NCI-H2196 (cell line): ENCODE data around the gene CMSS1.

Experiments used
- DNase-seq: peaks from one replicate; lab custom pipeline; 2025; ENCODE audit not compliant: unreplicated experiment; lab: John Stamatoyannopoulos, UW

Gene CMSS1

DNA sequence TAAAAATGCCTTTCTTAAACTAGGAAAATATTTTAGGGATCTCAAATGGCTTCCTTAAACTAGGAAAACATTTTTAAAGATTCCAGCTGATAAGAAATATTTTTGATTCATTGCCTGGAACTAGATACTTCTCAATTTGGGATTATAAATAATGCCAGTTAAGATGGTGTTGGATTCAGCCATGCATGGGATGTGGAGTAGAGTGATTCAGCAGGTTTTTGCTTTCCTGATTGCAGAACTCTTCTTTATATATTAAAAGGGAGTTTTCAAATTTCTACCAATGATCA is 281.1 kb downstream of the CMSS1 start:
- DNase-seq = no peak

DNA sequence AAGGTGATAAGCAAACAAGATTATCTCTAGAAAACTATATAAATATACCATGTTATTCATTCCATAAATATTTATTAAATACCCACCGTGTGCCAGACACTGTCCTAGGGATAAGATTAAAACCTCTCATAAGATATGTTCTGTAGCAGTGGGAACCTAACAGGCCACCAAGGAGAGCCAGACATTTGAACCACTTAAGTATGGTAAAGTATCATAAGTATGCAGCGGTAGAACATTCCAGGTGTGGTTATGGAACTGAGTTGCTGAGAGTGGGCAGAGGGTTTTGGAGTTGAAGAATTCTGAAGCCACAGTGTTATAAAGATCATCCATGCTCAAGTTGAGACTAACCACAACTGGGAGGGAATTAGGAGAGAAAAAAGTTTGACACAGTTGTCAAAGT is 282.0 kb downstream of the CMSS1 start:
- DNase-seq = no peak

DNA sequence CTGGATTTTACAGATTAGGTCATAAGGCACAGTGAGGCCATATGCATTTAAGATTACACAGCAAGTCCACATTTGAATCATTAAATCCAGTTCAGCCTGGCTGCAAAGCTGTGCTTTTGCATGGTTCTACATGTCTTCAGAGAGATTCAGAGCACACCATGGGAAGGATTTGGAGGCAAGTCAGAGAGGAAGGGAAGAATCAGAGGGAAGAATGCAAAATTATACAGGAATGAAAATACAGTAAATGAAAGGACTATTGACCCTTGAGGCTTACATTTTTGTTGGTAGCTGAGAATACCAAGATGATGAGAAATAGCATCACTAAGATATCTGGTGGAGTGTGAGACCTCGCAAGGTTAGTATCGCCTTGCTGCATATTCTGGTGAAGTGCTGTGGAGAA is 282.8 kb downstream of the CMSS1 start:
- DNase-seq = no peak

DNA sequence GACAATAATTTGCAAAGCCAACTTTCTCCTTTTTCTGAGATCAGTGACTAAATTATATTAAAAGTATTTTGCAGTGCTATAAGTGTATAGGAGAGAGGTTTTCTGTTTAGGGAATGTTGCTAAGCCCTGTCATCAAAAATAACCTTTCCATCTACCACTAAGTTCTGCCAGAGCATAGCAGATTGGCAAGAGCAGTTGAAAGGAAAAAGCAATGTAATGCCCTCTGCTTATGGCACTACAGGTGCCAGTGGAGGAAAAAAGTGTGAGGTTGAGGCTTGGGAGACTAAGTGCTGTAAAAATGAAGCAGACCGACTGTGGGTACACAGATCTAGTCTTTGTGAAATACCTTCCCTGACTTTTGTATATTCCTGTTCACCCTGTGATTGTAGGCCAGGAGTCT is 285.1 kb downstream of the CMSS1 start:
- DNase-seq = no peak

DNA sequence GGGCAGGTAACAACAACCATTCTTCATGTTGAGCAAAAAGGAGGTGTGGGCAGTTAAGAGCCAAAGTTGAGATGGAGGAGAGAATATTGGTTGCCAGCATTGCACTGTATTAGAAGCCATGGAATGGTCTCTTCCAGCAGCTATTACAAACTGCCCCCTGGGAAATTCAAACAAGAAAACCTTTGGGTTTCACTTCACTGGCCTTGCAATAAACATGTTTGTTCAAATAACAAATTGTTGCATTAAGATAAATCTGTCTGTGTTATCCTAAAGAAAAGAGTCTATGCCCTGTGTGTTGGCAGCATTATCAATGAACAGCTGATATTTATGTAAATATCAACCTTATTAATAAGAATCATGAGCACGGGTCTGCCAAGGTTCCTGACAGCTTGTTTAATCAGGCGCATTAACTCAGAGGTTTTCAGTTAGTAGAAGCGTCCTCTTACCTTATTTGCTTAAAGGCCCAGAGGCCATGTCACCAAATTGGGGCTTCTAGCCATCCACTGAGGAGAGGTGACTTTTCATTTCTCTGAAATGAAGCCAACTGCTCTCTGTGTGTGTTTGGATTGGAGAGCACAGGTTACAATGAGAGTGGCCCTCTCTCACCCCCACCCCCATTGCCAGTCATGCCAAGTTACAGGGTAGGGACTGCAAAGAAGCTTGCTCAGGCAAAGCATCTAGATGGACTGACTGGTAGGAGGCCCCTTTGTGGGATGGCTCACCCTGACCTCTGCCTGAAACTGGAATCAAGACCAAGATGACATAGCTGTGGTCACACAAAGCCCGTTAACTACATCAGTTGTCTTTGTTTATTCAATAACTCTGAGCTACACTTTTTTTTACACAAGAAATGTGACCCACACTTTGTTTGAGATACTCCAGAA is 286.1 kb downstream of the CMSS1 start:
- DNase-seq = peak; percentile 91

DNA sequence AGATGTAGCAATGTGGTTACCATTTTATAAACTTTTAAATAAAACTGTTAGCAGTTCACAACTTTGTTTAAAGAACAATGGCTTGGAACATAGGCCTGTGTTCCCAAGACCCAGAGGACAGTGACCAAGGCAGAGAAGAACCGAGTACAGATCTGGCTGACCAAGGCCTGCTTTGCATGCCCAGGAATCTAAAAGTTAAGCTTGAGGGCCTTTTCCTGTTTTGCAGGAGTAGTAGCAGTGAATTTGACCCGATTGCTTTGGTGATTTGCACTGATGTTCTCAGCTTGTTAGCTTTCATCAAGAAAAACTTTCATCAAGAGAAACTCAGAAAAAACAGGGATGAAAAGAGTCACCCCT is 286.8 kb downstream of the CMSS1 start:
- DNase-seq = no peak

DNA sequence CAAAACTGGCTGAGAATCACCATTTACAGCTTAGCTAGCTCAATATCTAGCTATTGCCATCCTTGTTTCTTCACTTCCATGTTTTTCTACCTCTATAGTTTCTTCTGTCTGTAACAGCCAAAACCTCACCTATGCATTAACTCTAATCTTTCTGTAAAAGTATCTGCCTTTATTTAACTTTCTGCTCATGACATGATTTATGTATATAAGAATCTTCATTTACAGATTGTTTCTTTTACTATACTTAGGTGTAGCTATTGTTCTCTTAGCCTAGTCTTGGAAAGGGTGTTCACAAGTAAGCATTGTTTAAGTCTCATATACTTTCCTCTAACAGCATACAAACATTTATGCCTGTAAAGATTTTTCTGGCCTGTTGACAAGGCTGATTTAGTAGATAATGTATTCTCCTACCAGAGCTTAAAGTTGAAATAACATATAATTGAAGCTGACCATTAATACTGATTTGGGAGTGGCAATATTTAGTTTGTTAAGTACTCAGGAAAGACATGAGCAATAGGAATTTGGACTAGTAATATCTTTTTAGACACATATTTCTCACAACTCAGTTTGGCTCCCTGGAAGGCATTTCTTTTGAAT is 287.3 kb downstream of the CMSS1 start:
- no peak for DNase-seq

DNA sequence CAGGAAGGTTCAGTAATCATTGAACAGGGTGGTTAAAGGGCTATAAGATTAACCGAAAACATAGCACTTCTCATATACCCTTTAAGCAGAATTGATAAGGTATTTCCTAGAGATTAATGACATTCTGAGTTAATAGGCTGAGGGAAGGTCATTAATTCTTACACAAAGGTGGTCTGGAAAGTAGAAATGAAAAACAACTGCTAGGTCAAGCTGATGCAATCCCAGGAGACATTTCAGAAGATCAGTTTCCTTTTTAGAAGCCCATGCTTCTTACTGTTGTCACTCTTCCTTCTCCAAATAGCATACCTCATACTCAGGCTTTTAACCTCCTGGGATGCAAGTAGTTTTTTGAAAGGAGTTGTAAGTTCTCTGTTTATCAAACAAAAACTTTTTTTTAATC is 287.8 kb downstream of the CMSS1 start:
- DNase-seq = no peak

DNA sequence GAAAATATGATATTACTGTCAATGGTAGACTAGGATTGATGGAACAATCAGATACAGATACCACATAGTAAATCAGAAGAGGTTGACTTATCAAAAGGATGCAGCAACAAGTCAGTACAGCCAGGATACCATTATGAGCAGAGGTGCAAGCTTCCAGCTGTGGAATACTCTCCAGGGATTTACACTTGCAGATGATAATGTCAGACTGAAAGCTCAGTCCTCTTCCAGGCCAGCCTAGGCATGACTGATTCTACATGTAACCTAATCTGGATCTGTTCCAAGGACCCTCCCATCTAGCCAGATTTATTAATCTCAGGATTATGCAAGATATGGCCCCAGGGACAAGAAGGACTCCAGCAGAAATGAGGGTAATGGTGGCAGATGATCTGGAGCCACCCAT is 288.4 kb downstream of the CMSS1 start:
- DNase-seq = no peak

DNA sequence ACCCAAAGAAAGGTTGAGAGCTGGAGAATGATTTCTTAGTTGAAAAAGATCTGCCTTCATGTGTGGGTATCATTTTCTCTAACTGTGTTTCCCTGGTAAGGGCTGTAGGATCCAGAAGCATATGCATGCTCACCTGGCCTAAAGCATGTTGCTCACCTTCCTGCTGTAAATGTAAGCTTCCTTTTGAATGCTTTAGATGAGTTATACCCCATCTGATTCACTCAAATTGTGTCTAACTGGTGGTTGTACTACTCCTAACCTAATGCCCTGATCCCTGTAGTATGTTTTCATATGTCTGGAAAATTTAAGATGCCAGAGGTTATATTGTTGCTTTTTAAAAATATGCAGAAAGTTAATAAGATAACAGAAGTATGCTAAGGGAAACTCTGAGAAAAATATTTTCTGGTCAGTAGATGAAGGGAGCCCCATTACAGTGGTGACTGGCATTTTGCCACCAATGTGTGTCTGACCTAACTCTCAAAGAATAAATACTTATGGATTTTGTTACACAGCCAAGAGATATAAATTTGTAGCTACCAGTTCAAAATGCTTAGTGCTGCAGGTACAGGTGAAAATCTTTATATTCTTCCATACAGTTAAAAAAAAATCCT is 289.0 kb downstream of the CMSS1 start:
- DNase-seq = no peak

DNA sequence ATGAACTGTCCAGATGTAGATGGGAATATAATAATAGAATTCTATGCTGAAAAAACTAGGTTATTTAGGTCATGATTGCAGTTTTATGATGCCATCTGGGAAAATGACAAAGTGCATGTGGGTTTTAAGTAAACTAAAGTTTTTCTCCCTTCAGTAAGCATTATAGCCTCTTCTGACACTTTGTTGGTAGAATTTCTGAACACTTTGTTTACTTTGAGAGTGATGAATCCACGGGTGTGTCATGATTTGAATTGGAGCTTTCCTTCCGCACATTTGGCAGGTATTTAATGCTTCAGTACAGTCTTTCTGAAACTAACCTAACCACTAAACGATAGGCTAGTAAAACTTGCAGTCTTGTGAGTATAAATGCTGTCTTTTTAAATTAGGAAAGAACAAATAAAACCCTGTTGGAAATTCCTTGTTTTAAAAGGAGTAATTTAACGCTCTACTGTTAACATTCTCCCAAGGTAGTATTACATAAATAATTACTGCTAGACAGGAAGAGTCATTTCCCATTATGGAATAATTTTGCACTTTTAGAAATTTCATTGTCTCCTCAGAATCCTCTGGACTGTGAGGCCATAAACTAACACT is 289.7 kb downstream of the CMSS1 start:
- DNase-seq = no peak

DNA sequence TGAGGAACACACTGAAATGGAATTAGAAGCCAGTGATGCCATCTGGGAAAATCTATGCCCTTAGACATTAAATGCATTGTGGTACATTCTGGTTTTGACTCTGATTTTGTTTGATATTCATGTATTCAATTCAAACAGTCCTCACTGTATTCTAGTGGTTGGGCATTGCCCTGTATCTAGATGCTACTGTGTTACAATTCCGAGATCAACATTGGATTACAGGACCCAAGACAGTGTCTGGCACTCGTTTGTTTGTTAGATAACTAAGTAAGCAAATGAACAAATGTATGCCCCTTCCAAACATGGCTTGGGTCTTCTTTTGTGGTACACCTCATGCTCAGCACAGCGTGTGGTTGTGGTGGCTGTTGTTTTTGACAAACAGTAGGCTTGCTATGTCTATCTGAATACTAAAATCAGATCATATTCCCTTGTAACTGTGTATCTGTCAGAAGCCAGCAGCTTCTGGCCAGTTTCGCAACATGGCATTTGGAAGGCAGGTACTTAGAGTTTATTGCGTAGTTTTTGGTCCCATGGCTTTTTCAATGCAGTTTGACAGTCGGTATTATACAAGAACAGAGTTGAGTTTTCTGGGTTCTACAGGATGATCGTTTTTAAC is 290.9 kb downstream of the CMSS1 start:
- no peak for DNase-seq

DNA sequence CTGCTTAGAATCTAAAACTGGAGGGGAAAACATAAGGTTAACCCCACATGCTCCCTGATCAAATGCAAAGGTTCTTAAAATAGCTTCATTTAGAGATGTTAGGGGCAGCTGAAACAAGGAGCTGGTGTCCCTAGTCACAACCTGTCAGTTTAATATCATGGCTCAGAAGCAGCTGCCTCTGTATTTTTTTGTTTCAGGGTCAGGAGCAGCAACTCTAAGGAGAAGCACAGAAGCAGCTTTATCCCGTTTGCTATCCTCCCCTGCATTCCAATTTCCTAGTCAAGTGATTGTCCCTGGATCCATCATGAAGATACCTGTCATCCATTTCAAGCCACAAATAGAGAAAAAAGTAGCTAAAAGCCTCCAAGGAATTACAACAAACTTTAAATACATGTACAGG is 292.5 kb downstream of the CMSS1 start:
- DNase-seq = no peak

DNA sequence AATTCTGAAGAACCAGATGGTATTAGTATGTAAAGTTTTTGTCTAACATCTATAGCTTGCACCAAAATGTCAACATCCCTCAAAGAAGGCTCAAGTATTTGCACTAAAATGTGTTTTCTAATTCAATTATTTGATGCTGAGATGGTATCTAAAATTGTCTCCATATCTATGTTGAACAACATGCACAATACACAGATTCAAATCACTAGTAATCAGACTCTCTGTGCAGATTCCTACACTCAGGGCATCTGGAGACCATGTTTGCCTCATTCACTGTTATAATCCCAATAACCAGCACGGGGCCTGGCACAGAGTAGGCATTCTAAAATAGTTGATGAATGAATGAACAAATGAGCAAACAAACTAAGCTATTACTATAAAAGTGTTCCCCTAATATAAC is 294.1 kb downstream of the CMSS1 start:
- DNase-seq = no peak

DNA sequence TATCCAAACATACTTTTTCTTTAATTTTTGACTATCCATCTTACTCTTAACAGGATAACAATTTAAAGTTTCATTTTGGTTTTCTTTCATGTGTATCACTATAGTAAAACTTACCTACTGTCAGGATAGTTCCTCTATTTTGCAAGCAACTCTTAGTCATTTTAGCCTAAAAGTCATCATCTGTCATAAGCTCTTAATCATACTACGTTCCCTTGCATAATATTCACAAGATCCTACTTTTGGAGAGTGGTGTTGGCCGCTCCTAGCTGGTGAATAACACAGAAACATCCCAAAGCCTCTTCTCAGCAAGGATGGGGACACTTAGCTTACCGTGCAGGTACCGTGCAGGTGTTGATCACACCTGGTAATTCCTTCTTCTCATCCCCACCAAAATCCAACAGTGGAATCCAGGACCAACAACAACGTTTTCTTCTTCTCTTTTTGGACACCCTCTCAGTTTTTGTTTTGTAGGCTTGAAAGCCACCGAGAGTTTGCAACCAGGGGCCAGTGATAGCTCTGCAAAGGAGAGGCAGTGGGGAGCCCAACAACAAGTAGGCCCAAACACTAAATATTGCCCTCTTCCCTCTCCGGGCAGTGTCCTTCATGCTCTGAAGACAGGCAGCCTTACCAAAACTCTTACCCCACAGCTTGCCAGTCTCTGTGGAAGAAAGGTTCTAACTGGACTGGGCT is 296.2 kb downstream of the CMSS1 start:
- DNase-seq = no peak

DNA sequence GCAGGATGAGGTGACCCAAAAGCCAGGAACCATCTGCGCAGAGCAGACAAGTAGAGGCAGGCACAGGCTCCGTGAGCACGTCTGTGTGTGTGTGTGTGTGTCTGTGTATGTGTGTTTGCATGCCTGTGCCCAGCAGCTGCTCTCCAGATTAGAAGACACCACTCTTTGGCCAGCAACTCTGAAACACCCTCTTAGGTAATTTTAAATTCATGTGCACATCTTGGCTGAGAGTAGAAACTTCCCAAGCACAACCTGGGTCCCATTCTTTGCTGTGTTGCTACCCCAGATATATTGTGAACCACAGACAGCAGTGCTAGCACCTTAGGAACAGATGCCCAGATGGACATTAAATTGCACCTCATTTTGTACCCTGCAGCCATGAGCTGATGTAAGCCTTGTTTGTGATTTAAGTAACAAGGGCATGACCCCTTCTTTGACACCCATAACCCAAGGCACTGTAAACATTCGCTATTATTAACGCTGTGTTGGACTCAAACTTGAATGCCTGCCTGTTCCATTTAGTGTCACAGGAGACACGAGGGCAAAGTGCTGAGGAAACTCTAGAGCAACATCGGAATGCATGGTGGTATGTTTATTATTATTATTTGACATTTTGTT is 296.9 kb downstream of the CMSS1 start, which contains the start of gene FILIP1L:
TSS of gene FILIP1L (minus strand) at position 89 of the 618 bp plus-strand sequence.
- no peak for DNase-seq

DNA sequence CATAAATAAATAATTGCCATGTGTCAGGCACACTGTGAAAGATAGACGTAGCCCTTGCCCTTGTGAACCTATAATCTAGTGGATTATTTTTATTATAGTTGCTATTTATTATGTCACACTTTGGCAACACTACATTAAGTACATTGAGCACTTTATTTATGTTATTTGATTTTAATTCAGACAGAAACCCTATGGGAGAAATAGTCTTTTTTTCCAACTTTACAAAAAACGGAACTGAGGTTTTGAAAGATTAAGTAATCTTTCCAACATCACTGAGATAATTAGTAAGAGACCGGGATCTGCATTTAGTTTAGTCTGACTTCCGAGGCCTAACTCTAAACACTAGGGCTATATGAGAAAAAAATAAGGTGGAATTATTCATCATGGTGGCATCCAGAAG is 299.4 kb downstream of the CMSS1 start:
- no peak for DNase-seq

DNA sequence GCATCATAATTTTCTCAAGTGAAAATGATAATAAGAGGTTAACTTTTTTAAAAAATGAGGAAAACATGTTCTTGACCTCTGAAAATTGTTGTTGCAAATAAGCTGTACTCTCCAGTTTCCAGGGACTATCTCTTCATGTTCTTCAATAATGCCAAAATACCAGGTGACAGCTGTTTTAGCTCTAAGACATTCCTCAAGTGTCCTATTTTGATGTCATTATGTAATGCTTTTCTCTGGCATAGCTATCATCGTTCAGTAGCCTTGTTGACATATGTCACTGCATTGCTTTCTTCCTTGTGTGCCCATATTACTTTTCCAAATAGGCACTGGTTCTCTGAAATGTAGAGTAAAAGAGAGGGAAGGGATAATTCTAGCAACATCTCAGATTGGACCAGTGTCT is 302.4 kb downstream of the CMSS1 start:
- DNase-seq = no peak

DNA sequence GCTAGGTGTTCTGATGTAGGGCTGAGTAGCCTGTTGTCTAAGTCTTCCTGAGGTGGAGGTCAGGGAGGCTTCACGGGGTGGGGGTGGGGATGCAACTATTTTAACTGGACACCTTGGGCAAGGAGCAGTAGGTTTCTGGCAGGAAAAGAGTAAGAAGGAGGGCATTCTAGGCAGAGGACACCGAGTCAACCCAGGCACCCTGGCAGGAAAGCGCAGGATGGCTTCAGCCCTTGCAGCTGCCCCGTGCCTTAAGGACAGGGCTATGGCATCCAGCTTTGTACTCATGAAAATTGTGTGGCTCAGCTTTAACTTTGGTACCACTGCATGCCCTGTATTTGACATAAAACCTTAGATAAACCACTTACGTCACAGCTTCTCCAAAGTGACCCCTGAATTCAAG is 303.0 kb downstream of the CMSS1 start:
- DNase-seq = no peak

DNA sequence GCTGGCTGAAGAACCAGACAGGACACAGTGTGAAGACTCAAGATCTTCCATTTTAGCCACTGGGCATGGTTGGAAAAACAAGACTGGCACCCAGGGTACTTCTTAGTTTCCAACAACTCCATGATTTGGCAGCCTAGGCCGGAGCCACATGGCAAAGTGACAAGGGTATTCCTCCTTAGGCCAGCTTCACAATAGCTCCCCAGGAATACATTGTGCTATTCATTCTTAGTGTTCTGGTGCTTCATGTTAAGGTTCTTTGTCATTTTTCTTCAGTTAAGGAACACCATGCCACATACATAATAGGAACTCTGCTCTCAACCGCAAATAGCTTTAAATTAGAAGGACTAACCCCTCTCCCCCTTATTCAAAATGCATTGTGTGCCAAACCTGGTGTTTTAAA is 304.7 kb downstream of the CMSS1 start:
- no peak for DNase-seq

DNA sequence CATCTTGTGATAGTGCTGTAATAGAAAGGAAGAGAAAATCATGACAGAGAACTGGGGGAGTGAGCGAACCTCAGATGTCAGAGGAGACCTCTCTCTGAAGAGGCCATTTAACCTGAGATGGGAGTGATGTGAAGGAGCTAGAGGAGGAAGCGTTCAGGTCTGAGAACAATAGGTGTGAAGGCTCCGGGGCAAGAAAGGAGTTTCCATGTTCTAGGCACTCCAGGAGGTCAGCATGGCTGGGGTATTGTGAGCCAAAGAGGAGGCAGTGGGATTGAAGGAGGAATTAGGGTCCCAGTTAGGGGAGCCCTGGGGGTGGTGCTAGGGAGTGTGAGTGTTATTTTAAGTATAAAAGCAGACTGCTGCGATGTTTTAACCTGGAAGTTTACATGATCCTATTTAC is 305.4 kb downstream of the CMSS1 start:
- DNase-seq = no peak
